ENCODE measurements around the gene ECE1.

- peak; percentile 65 for TF ChIP-seq CTCF (IDR thresholded peaks at IDR 0.05; ENCODE audit: borderline replicate concordance, extremely low read depth, low read length, poor library complexity, severe bottlenecking)
- no peak for TF ChIP-seq EZH2 (IDR thresholded peaks at IDR 0.05; ENCODE audit: borderline replicate concordance, low read depth, low read length, severe bottlenecking)
These were observed 72.3 kb downstream of the ECE1 start for GRCh38 chr1:21217812-21218596.

Measured in DND-41 (cell line).